Central memory CD4-positive, alpha-beta T cell (primary cell): Measurements from ENCODE around the gene CYLD.

Source experiments
- DNase-seq: peaks from one replicate; pipeline ENCODE4 v3.0.0; 2022

The CYLD gene

DNA sequence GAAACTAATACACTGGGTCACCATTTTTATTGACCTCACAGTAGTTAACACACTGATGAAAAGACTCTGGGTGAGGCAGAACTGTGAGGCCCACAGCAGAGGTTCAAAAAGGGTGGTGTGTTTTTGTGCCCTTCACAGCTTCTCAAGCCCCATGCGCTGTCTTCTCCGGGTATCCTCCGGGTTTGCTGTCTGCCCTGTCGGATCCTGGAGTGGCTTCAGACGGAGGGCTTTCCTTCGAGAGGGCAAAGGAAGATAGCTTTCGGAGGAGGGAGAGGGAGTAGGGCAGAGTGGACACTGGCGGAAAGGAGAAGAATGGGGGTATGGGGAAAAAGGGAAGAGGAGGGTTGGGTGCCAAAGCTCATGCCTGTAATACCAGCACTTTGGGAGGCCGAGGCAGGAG lies 80.8 kb downstream of the CYLD start:
- DNase-seq = no peak

DNA sequence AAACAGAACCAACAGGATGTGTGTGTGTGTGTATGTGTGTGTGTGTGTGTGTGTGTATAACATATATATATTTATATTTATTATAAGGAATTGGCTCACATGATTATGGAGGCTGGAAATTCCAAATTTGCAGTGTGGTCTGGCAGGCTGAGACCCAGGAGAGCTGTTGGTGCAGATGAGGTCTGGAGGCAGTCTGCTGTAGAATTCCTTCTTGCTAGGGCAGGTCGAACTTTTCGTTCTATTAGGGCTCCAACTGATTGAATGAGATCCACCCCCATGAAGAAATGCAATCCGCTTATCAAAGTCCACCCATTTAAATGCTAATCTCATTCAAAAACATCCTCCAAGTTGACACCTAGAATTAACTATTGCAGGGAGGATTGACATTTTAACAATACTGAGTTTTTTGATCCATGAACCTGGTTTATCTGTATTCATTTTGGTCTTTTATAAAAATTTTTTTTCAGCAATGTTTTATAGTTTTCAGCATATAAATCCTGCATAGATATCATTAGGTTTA lies 85.0 kb downstream of the CYLD start:
- DNase-seq = no peak

DNA sequence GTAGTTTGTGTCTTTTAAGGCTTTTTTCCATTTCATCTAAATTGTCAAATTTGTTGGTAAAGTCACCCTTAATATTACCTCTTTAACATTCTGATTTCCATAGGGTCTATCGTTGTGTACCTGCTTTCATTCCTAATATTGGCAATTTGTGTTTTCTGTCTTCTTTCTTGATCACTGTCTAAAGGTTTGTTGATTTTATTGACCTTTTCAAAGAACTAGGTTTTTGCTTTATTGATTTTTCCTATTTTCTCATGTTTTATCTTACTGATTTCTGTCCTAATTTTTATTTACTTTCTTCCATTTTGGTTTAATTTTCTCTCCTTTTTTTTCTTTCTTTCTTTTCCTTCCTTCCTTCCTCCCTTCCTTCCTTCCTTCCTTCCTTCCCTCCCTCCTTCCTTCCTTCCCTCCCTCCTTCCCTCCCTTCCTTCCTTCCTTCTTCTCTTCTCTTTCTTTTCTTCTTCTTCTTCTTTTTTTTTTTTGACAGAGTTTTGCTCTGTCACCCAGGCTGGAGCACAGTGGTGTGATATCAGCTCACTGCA lies 86.3 kb downstream of the CYLD start:
- no peak for DNase-seq

DNA sequence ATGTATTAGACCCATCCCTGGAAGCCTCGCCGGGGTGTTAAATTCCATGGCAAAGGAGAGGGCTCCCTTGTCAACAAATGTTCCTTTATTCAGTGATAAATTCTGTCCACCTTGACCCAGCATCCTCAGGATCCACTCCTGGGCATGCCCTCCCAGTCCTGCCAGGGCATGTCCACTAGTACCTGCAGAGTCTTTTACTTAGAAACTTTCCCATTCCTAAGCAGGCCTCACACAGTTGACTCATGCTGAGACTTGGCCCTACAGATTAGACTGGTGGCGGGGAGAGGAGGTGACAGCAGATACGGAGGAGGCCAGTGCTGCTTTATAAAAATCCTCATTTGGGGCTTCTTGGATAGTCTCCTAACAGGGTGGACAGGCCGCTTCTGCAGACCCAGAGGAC lies 88.8 kb downstream of the CYLD start:
- no peak for DNase-seq

- no peak for DNase-seq
Measured at GRCh38 chr16:50831751-50832150, 89.9 kb downstream of the CYLD start.

- no peak for DNase-seq
Measured at GRCh38 chr16:50833929-50834328, 92.0 kb downstream of the CYLD start.

DNA sequence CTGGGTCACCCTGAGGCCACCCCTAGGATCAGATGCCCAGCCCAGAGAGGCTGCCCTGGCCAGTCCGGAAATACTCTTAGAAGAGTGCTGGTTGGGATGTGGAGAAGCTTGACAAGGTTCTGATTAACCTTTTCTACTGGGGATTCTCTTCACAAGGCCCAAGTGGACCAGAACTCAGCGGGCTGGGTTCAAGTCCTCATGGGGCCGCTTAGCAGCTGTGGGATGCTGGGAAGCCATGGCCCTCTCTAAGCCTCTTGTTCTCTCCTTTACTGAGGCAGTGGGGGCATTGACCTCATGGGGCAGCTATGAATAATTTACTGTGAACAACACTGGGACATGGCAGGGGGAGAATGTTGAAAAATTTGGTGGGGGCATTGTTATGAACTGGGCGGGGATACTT lies 92.8 kb downstream of the CYLD start:
- DNase-seq = no peak

- no peak for DNase-seq
Measured at GRCh38 chr16:50835358-50836060, 93.6 kb downstream of the CYLD start.

DNA sequence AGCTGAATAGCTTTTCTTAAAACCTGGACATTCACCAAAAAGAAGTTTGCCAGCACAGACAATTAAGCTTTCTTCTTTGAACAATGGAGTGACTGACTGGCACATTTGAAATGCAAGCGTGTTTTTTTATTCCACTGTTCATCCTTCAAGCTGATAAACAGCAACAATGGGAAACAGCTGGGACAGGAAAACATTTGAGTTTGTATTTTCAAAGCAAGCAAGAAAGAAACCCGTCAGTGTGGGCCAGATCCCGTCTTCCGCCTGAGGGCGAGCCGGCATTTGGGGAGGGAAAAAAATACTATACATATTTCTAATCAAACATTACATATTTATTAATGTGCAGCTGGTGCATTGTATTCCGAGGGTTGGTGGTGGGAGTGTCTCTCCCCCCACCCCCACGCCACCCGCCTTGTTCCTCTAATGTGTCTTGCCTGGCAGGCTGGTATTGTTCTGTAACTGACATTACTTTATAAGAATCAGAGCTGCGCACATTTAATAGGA lies 94.3 kb downstream of the CYLD start:
- no peak for DNase-seq

GRCh38 chr16:50837324-50837723 lies 95.4 kb downstream of the CYLD start:
- DNase-seq = no peak

GRCh38 chr16:50838165-50838564 lies 96.3 kb downstream of the CYLD start:
- no peak for DNase-seq

- no peak for DNase-seq
Measured at GRCh38 chr16:50838885-50839284, 97.0 kb downstream of the CYLD start.

DNA sequence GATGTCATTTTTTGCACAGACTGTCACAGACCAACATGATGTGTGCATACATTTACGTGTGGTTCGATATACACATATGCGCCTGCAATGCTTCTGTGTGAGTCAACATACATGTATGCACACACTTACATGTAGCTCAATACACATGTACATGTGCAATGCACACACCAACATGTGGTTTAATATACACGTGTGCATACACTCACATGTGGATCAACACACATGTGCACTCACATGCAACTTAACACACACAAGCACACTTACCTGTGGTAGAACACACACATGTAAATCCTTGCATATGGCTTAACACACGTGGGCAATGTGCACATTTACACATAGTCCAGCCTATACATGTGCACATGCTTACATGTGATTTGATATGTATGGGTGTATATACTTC lies 97.5 kb downstream of the CYLD start:
- no peak for DNase-seq

DNA sequence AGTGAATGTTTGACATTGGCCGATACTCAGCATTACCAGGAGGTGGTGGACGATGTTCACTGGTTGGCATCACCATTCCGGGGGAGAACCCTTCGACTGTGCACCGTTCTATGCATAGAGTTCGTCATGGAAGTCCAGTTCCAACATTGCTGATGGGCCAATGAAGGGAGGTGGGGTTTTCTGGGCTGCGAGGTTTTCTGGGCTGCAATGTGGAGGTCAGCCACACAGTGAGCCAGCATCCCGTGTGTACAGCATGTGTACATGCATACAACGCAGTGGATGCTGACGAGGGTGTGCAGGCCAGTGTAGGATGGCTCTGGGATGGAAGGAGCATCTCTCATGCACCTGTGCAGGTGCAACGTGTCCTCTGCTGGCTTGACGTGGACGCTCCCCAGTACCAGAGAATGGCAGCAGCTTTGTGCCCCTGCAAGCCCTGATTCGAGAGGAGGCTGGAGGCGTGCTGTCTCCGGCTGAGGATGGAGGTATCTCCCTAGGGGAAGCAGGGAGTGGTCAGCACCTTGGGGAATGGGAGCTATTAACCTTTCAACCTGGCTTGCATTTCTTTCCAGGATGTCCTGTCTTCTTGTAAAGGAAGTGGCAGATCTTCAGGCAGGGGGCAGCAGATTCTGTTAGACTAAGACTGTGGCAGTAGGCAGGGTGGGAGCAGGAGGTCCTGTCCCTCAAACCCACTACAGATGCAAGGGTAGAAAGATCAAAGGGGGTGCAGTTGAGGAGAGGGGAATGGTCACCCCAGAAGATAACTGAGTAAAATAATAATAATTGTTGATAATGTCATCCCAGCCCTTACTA lies 98.2 kb downstream of the CYLD start:
- no peak for DNase-seq

GRCh38 chr16:50841081-50841886 lies 99.4 kb downstream of the CYLD start:
- peak; percentile 21 for DNase-seq

GRCh38 chr16:50842013-50842505 lies 100.2 kb downstream of the CYLD start:
- DNase-seq = no peak

DNA sequence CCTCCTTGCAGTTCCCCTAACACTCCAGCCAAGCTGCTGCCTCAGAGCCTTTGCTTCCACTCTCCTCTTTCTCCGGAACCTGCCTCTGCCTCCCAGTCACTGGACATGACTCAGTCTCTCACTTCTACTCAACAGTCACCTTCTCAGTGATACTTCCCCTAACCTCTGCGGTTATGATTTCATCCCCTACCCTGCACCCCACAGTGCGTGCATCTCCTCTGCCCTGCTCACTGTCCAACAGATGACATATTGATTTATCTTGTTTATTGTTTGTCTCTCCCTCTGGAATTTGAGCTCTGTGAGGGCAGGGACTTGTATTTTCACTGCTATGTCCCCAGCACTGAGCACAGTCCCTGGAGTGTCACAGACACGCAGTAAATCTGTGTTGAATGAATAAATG lies 100.7 kb downstream of the CYLD start:
- no peak for DNase-seq

DNA sequence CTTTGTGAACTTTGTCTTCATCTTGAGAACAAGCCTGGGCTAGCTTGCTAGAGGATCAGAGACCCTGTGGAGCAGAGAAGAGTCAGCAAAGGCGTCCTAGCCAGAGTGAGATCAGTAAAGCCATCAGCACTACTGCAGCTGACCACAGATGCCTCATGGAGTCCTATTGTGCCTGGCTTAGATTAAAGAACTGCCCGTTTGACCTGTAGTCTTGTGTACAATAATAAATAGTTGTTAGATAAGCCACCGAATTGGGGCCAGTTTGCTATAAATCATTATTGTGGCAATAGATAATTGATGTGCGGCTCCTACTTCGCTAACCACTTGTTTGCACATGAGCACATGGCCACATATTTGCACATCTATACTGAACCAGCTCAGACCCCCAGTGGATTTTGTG lies 103.0 kb downstream of the CYLD start:
- no peak for DNase-seq

GRCh38 chr16:50845296-50845695 lies 103.4 kb downstream of the CYLD start:
- no peak for DNase-seq

GRCh38 chr16:50846511-50846910 lies 104.6 kb downstream of the CYLD start:
- no peak for DNase-seq

GRCh38 chr16:50847166-50847565 lies 105.3 kb downstream of the CYLD start:
- no peak for DNase-seq

GRCh38 chr16:50848755-50849514 lies 107.0 kb downstream of the CYLD start:
- no peak for DNase-seq
